GM10266 (cell line): ENCODE measurements around the gene CKAP2L.

ENCODE experiments used
- DNase-seq: peaks from one replicate; pipeline ENCODE4 v3.0.0; 2012; ENCODE audit errors: extremely low spot score
- TF ChIP-seq, protein P1 (sequence below): IDR thresholded peaks from 2 replicates; pipeline ENCODE4 v1.5.1; 2012; ENCODE audit warnings: mild to moderate bottlenecking, low read depth; ENCODE audit not compliant: control insufficient read depth, insufficient read depth; ENCODE audit errors: missing control alignments

CKAP2L gene

DNA sequence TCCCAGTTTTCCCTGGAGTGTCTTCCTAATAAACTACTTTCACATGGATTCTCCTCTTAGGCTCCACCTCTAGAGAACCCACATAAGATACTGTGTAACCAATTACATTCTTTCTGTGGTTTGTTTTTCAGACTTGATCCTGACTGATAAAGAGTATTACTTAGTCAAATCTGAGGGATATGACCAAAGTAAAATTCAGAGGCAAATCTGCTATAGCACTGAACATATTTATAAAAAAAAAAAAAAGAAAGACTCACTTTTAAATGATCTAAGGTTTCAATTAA is 13.9 kb downstream of the CKAP2L start:
- DNase-seq: no peak
- TF ChIP-seq, protein P1, sequence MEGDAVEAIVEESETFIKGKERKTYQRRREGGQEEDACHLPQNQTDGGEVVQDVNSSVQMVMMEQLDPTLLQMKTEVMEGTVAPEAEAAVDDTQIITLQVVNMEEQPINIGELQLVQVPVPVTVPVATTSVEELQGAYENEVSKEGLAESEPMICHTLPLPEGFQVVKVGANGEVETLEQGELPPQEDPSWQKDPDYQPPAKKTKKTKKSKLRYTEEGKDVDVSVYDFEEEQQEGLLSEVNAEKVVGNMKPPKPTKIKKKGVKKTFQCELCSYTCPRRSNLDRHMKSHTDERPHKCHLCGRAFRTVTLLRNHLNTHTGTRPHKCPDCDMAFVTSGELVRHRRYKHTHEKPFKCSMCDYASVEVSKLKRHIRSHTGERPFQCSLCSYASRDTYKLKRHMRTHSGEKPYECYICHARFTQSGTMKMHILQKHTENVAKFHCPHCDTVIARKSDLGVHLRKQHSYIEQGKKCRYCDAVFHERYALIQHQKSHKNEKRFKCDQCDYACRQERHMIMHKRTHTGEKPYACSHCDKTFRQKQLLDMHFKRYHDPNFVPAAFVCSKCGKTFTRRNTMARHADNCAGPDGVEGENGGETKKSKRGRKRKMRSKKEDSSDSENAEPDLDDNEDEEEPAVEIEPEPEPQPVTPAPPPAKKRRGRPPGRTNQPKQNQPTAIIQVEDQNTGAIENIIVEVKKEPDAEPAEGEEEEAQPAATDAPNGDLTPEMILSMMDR: no peak

DNA sequence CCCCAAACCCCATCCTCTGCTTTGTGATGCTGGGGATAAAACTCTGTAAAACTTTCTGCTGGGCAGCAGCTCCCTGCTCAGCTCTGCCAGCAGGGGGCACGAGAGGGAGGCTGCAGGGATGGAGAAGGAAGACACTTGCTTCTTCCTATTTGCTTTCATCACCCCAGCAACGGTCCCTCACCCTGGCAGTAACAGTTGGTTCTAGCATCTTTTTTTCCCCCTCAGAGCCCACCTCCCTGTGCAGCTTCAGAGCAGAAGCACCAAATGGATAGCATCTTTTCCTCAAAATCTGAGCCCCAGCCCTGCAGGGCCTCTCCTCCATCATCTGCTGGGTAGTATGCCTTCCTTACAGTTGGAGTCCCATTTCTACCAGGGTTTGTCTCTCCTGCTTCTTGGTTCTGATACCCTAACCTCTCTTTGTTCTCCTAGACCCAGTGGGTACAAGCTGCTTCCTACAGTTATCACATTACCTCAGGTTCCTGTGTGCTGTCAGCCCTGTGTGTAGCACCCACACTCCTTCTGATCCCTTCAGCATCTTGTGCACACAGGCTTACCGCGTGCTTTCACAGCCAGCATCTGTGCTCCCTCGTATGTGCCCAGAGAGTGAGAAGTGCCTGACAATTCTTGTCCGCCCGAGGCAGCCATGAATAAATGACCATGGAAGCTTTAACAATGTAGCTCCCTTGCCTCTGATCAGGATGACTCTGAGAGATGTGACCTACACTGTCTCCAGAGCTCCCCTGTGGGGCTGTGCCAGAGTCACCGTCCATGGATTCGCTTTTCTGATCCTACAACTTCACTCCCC is 14.5 kb downstream of the CKAP2L start:
- TF ChIP-seq, protein P1: peak; percentile 98
- peak; percentile 72 for DNase-seq

DNA sequence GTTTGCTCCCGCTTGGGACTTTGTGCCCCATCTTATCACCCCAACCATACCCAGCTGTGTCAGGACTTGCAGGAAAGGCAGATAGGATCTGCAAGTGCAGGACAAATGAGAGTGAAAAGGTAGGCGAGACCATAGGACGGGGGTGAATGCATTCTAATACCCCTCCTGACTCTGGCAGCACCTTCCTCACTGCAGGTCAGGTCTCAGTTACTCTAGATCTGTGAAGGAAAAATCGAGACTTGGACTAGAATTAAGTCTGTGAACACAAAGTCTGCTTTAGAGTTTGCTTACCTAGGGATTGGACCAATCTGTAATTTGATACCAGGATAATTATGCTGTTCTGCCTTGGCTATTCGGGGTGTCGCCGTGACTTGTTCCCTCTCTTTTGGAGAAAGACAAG is 23.9 kb downstream of the CKAP2L start:
- DNase-seq: no peak
- TF ChIP-seq, protein P1: no peak

DNA sequence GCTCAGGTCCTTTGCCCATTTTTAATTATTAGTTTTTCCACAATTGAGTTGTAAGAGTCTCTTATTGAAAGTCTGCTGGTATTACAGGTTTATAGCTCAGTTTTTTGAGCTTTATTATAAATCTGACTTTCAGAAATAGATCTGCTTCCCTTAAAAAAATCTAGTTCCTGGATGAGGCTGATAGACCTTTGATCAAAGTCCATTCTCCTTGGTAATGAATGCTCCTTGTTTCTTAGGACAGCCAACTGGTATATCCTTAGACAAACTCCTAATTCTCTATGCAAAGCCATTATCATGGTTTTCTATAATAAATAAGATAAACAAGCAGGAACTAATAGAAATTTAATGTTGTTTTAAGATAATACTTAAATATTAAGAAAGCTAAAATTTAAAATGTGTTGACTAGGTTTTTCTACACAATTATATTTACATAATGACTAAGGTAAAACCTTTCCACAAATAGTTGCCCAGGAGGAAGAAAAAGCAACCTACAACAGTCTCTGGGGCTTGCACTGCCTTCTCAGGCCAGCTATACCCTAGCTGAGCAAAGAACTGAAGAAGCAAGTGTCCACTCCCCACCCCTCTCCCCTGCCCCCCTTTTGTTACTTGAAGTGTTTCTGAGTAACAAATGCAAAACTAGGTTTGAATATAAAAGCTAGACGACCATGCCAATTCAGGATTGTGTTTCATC is 26.7 kb downstream of the CKAP2L start:
- TF ChIP-seq, protein P1: no peak

DNA sequence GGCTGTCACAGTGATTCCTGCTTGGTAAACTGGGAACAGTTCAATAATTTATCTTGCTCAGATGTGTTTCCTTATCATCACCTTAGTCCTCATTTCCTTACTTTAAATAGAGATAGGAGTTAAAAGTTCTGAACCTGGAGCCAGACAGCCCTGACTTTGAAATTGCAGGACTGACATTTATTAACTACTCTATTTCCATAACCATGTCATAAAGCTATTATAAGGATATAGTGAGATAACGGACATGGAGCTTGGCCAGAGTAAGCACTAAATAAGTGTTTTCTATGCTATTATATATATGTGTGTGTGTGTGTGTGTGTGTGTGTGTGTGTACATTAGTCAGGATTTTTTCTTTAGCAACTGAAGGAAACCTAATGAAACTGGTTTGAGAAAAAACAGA is 30.5 kb downstream of the CKAP2L start:
- no peak for DNase-seq
- TF ChIP-seq, protein P1: no peak

More for the DNA sequence above, 26.7 kb downstream of the CKAP2L start:
- no peak for DNase-seq

DNA sequence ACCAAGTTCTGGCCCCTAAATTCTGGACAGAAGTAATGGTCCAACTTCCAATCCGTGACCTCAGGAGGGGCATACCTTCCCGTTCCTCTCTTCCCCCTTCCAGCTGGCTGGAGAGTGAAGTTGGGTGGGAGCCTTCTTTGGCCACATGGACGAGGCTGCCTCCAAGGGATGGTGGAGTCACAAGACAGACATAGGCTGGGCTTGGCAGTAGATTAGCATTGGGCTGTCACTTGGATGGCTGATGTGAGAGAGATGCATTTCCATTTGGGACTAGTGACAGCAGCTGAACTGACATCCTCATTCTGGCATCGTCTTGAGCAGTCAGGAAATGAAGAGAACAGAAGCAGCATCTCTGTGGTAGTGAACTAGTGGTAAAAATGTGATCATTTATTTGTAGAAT is 31.0 kb downstream of the CKAP2L start:
- no peak for DNase-seq
- TF ChIP-seq, protein P1: no peak

DNA sequence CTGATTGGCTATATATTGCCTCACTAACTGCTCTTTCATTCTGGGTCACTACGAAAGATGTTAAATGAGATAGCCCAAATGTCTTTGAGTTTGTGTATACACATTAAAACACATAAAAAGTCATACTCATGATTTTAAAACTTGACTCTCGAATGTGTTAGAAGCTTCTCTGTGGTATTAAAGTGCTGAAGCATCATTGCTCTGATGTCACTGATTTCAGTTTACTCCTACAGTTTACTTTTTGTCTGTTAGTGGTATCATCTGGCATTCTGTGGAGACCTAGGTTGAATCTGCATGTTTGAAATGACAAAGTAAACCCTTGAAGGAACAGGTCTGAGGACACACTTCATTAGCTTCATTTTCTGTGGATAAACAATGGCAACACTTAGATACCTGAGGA is 32.9 kb downstream of the CKAP2L start:
- TF ChIP-seq, protein P1: no peak

More for the DNA sequence above, 32.9 kb downstream of the CKAP2L start:
- DNase-seq: no peak
